H1 (cell line): Measurements from ENCODE around the gene OPCML. TPM values are rescaled to one million over a fixed set of nuclear protein-coding genes. Genes with fewer than 3 reads are reported as not detected.

ENCODE experiments used
- CTCF ChIA-PET: fragments of 300-600 bp; sonication (Branson Sonifier 250); formaldehyde crosslinking; loops from one replicate; lab custom pipeline; 2021; ENCODE audit not compliant: partially characterized antibody; lab: Charles Lee
- POLR2A ChIA-PET: fragments of 300-600 bp; sonication (Branson Sonifier 250); formaldehyde crosslinking; loops from one replicate; lab custom pipeline; 2021; ENCODE audit warnings: inconsistent platforms; ENCODE audit not compliant: partially characterized antibody; lab: Charles Lee
- DNase-seq, 2 experiments: peaks; one replicate each; pipeline versions ENCODE4 v3.0.0 to v3.0.0-alpha.2; 2010 to 2022; ENCODE audit warnings: low spot score in 2 of 2, low read depth in 1 of 2, mixed read lengths in 1 of 2
- FAIRE-seq: peaks from 2 replicates; lab custom pipeline; 2011; peaks lifted over from hg19 to GRCh38; lab: Jason Lieb, UNC
- H2AFZ ChIP-seq: 2 replicates; pipeline ENCODE4 v1.8.1; 2012; ENCODE audit warnings: low read length, inconsistent platforms
- H2AK5ac ChIP-seq: 2 replicates; pipeline ENCODE4 v1.6.1; 2013; ENCODE audit warnings: low read depth, low read length
- H2BK120ac ChIP-seq: replicated peaks from 2 replicates; pipeline ENCODE3; 2013; ENCODE audit warnings: low read depth, low read length, inconsistent platforms
- H2BK12ac ChIP-seq: 2 replicates; pipeline ENCODE4 v1.6.1; 2013; ENCODE audit warnings: low read depth, low read length
- H2BK15ac ChIP-seq: 2 replicates; pipeline ENCODE4 v1.6.1; 2013; ENCODE audit warnings: low read length
- H2BK20ac ChIP-seq: 2 replicates; pipeline ENCODE4 v1.6.1; 2013; ENCODE audit warnings: low read length
- H2BK5ac ChIP-seq: 2 replicates; pipeline ENCODE4 v1.6.1; 2013; ENCODE audit warnings: low read depth, low read length
- H3K14ac ChIP-seq: 2 replicates; pipeline ENCODE4 v1.6.1; 2013; ENCODE audit warnings: inconsistent platforms; ENCODE audit not compliant: insufficient read length
- H3K18ac ChIP-seq: 2 replicates; pipeline ENCODE4 v1.6.1; 2013; ENCODE audit warnings: low read length; ENCODE audit errors: extremely low read depth
- H3K23ac ChIP-seq: 2 replicates; pipeline ENCODE4 v1.6.1; 2013; ENCODE audit warnings: inconsistent platforms; ENCODE audit not compliant: insufficient read length
- H3K23me2 ChIP-seq: 2 replicates; pipeline ENCODE4 v1.6.1; 2013; ENCODE audit warnings: low read depth, low read length
- H3K27ac ChIP-seq: 2 replicates; pipeline ENCODE4 v1.6.1; 2011; ENCODE audit warnings: low read depth, low read length, inconsistent platforms
- H3K27me3 ChIP-seq, 4 experiments: replicated peaks in 1 of 4; 1 replicate in 1 of 4; 2 replicates in 3 of 4; pipeline versions ENCODE4 v1.6.1 to v1.8.1; 2011 to 2013; ENCODE audit warnings: low read length in 3 of 4, mild to moderate bottlenecking in 3 of 4, inconsistent platforms in 2 of 4, mixed read lengths in 2 of 4, moderate library complexity in 1 of 4; ENCODE audit not compliant: control insufficient read depth in 3 of 4, insufficient read depth in 3 of 4; ENCODE audit errors: extremely low read depth in 1 of 4
- H3K36me3 ChIP-seq, 4 experiments: 2 replicates each; pipeline versions ENCODE4 v1.6.1 to v1.8.1; 2011 to 2013; ENCODE audit warnings: mild to moderate bottlenecking in 4 of 4, low read length in 3 of 4, moderate library complexity in 2 of 4, control low read depth in 1 of 4, inconsistent platforms in 1 of 4; ENCODE audit not compliant: insufficient read depth in 4 of 4, control insufficient read depth in 2 of 4
- H3K4ac ChIP-seq: replicated peaks from 2 replicates; pipeline ENCODE3; 2013; ENCODE audit warnings: low read length, low read depth, mixed read lengths, inconsistent platforms; ENCODE audit not compliant: insufficient read length
- H3K4me1 ChIP-seq, 4 experiments: replicated peaks in 1 of 4; 1 replicate in 1 of 4; 2 replicates in 3 of 4; pipeline versions ENCODE4 v1.6.1 to v1.8.1; 2011 to 2013; ENCODE audit warnings: low read length in 3 of 4, inconsistent platforms in 2 of 4, mixed read lengths in 1 of 4; ENCODE audit not compliant: insufficient read depth in 4 of 4, control insufficient read depth in 3 of 4
- H3K4me2 ChIP-seq, 2 experiments: 2 replicates each; pipeline versions ENCODE4 v1.6.1 to v1.8.1; 2011 to 2013; ENCODE audit warnings: low read depth in 2 of 2, low read length in 2 of 2, control low read depth in 1 of 2, inconsistent platforms in 1 of 2, mild to moderate bottlenecking in 1 of 2; ENCODE audit not compliant: insufficient read depth in 1 of 2
- H3K4me3 ChIP-seq, 4 experiments: fragments of 200-600, 300-600 bp in 1 of 4; sonication (generic), shearing (Covaris generic), sonication (Bioruptor Twin) in 1 of 4; 2 replicates each; pipeline versions ENCODE4 v1.5.1 to v1.8.1; 2011 to 2016; ENCODE audit warnings: low read length in 4 of 4, low read depth in 3 of 4, control low read depth in 2 of 4, inconsistent platforms in 2 of 4, mild to moderate bottlenecking in 2 of 4, mixed read lengths in 1 of 4, moderate library complexity in 1 of 4; ENCODE audit not compliant: insufficient read depth in 2 of 4; ENCODE audit errors: extremely low read depth in 1 of 4
- H3K56ac ChIP-seq: replicated peaks from 2 replicates; pipeline ENCODE3; 2013; ENCODE audit warnings: low read depth, mild to moderate bottlenecking, mixed read lengths, low read length, inconsistent platforms; ENCODE audit not compliant: insufficient read length
- H3K79me1 ChIP-seq: 2 replicates; pipeline ENCODE4 v1.6.1; 2013; ENCODE audit warnings: low read depth, low read length, control low read depth
- H3K79me2 ChIP-seq, 2 experiments: 2 replicates each; pipeline versions ENCODE4 v1.6.1 to v1.8.1; 2012 to 2013; ENCODE audit warnings: low read length in 2 of 2, mild to moderate bottlenecking in 2 of 2, inconsistent platforms in 1 of 2; ENCODE audit not compliant: insufficient read depth in 2 of 2, control insufficient read depth in 1 of 2
- H3K9ac ChIP-seq, 4 experiments: replicated peaks in 1 of 4; 1 replicate in 1 of 4; 2 replicates in 3 of 4; pipeline versions ENCODE4 v1.6.1 to v1.8.1; 2011 to 2013; ENCODE audit warnings: low read depth in 3 of 4, low read length in 3 of 4, control low read depth in 2 of 4, mild to moderate bottlenecking in 2 of 4, moderate library complexity in 2 of 4, inconsistent platforms in 1 of 4; ENCODE audit errors: extremely low read depth in 1 of 4
- H3K9me3 ChIP-seq, 2 experiments: 2 replicates each; pipeline versions ENCODE4 v1.6.1 to v1.8.1; 2012 to 2013; ENCODE audit warnings: mild to moderate bottlenecking in 2 of 2, moderate library complexity in 2 of 2, control low read depth in 1 of 2, inconsistent platforms in 1 of 2, low read depth in 1 of 2, low read length in 1 of 2, mixed read lengths in 1 of 2; ENCODE audit not compliant: insufficient read depth in 2 of 2
- H4K20me1 ChIP-seq, 2 experiments: replicated peaks in 1 of 2; 2 replicates each; pipeline versions ENCODE3 to v1.8.1; 2011 to 2013; ENCODE audit warnings: inconsistent platforms in 2 of 2, low read length in 2 of 2, mild to moderate bottlenecking in 1 of 2; ENCODE audit not compliant: insufficient read depth in 2 of 2, control insufficient read depth in 1 of 2
- H4K5ac ChIP-seq: 2 replicates; pipeline ENCODE4 v1.6.1; 2013; ENCODE audit warnings: low read length, low read depth, mixed read lengths, inconsistent platforms; ENCODE audit not compliant: insufficient read length
- H4K8ac ChIP-seq: 2 replicates; pipeline ENCODE4 v1.8.0; 2013; ENCODE audit warnings: mild to moderate bottlenecking, moderate library complexity, low read length, inconsistent platforms; ENCODE audit not compliant: insufficient read depth; ENCODE audit errors: extremely low read depth
- H4K91ac ChIP-seq: replicated peaks from 2 replicates; pipeline ENCODE3; 2013; ENCODE audit warnings: low read length, mixed read lengths, inconsistent platforms; ENCODE audit not compliant: insufficient read length
- CREB1 ChIP-seq: IDR thresholded peaks from 2 replicates; pipeline ENCODE4 v1.6.1; 2012; ENCODE audit warnings: inconsistent platforms
- EP300 ChIP-seq, 2 experiments: IDR thresholded peaks; 1 replicate in 1 of 2; 2 replicates in 1 of 2; pipeline ENCODE4 v1.6.1; 2011 to 2012; ENCODE audit warnings: low read depth in 2 of 2, low read length in 2 of 2, mild to moderate bottlenecking in 2 of 2, borderline replicate concordance in 1 of 2, inconsistent platforms in 1 of 2, moderate library complexity in 1 of 2
- KDM5A ChIP-seq: fragments of 200-600 bp; IDR thresholded peaks from 2 replicates; pipeline ENCODE4 v1.7.1; 2012; ENCODE audit warnings: mild to moderate bottlenecking, low read length, inconsistent platforms, mixed read lengths
- RBBP5 ChIP-seq: IDR thresholded peaks from 2 replicates; pipeline ENCODE4 v1.7.1; 2012; ENCODE audit warnings: low read depth, mild to moderate bottlenecking, inconsistent platforms, low read length, moderate library complexity, borderline replicate concordance
- WGBS, 2 experiments: shearing (Covaris generic) in 1 of 2; methylation state at CpG; one replicate each; pipeline versions ENCODE4 v1.1.6 to v1.1.7; 2013 to 2015; ENCODE audit warnings: low lambda C conversion rate in 2 of 2, mixed read lengths in 2 of 2, inconsistent platforms in 1 of 2, low coverage in 1 of 2, missing lambda C conversion rate in 1 of 2; ENCODE audit not compliant: insufficient replicate concordance in 2 of 2, insufficient coverage in 1 of 2, insufficient read length in 1 of 2; ENCODE audit errors: extremely low coverage in 1 of 2, missing lambda C conversion rate in 1 of 2; 5-methylcytosine and 5-hydroxymethylcytosine counted together
- polyA plus RNA-seq, 7 experiments: library from polyadenylated mRNA; depleted of rRNA in 3 of 7; stranded (reverse) in 5 of 7; unstranded in 2 of 7; fragments of >200 nt in 5 of 7; fragments of 200-250 nt in 2 of 7; gene quantifications; 1 replicate in 5 of 7; 2 replicates in 1 of 7; 4 replicates in 1 of 7; pipeline versions ENCODE4 v1.2.1 to v1.2.3, GENCODE V29; 2011 to 2013; ENCODE audit warnings: missing spikeins in 2 of 7, mixed read lengths in 2 of 7
- total RNA-seq: library from RNA; stranded (reverse); fragmentation: NEBNext Ultra II Directional; extraction: Animal tissue kit (Norgen Biotek cat#: 25700); gene quantifications from 2 replicates; pipeline ENCODE4 v1.2.1, GENCODE V29; 2021

The OPCML gene
- total and polyA plus RNA-seq, 2 of the 8 experiments (the other 6 are each of a cell fraction or from before 2014, with no cell fraction given) = 2.3 to 3.1 TPM

- ChIA-PET CTCF (interaction anchor here (1.0 to 1.5 kb wide), 2 partner anchors 31 to 36 kb away, joined by 3 to 7 read pairs; no protein-coding TSS in a partner anchor), POLR2A (interaction anchor here (0.6 kb wide), 1 partner anchor 524 kb away, joined by 3 read pairs; no protein-coding TSS in a partner anchor)
- H4K8ac ChIP-seq = no peak overlapping the region
- H3K79me1 ChIP-seq = no peaks in the 10 kb centered on the region; the same call in 1 of the 2 replicates
- H4K91ac ChIP-seq = no peak overlapping the region
- H3K4me1 ChIP-seq = no peaks in the 10 kb centered on the region; a peak in 1 of 7 replicates
- no peak overlapping the region for H3K18ac ChIP-seq
- no peak overlapping the region for H2AK5ac ChIP-seq
- H3K56ac ChIP-seq = no peak overlapping the region
- no peaks in the 10 kb centered on the region for H4K20me1 ChIP-seq
- H3K4ac ChIP-seq = no peak overlapping the region
- no peak overlapping the region for H3K14ac ChIP-seq
- H2BK120ac ChIP-seq = no peak overlapping the region
- H3K23me2 ChIP-seq = no peaks in the 10 kb centered on the region; the same call in 1 of the 2 replicates
- no peaks in the 10 kb centered on the region for H3K79me2 ChIP-seq
- H2BK5ac ChIP-seq = no peak overlapping the region
- H3K4me3 ChIP-seq = no peak overlapping the region
- no peak overlapping the region for H2BK20ac ChIP-seq
- no peak overlapping the region for H2BK15ac ChIP-seq
- 91% methylated on average over 5 of the region's 5 CpGs; no CpG with 5 or more reads in 1 of the 2 experiments for WGBS, 2 experiments
- no peak overlapping the region for H3K4me2 ChIP-seq
- H3K9ac ChIP-seq = no peak overlapping the region
- H3K23ac ChIP-seq = no peak overlapping the region
- TF ChIP-seq KDM5A (no peak), RBBP5 (no peak), EP300 (IDR thresholded peaks at IDR 0.05; ENCODE audit: borderline replicate concordance in 1 of 2, low read depth in 2 of 2, low read length in 2 of 2) (no peak), CREB1 (no peak)
- no peaks in the 10 kb centered on the region for H3K9me3 ChIP-seq
- no peaks in the 10 kb centered on the region; a peak in 1 of 7 replicates for H3K27me3 ChIP-seq
- FAIRE-seq = no peak
- no peaks in the 10 kb centered on the region for H3K36me3 ChIP-seq
- no peak overlapping the region for H2BK12ac ChIP-seq
- H4K5ac ChIP-seq = no peak overlapping the region
- H3K27ac ChIP-seq = no peak overlapping the region
- DNase-seq = no peak
- H2AFZ ChIP-seq = no peak overlapping the region
Observed at GRCh38 chr11:132976115-132976514, 556.2 kb downstream of the OPCML start.
